Suprapubic skin (tissue), 4 donors: ENCODE data around the gene SP100.

ENCODE experiments used
- POLR2A ChIP-seq, 2 donors: fragments of 450-650 bp; IDR thresholded peaks; one replicate each; pipeline ENCODE4 v1.6.1; 2017; ENCODE audit warnings: antibody characterized with exemption in 2 of 2, mild to moderate bottlenecking in 2 of 2, moderate library complexity in 2 of 2
- POLR2AphosphoS5 ChIP-seq, 3 donors: sonication (generic); formaldehyde crosslinking; IDR thresholded peaks; one replicate each; pipeline ENCODE4 v1.6.1; 2017; ENCODE audit warnings: antibody characterized with exemption in 3 of 3
- TF ChIP-seq, protein P1 (sequence below), 2 donors: fragments of 200-600 bp in 1 of 2; fragments of 450-650 bp in 1 of 2; sonication (generic) in 1 of 2; IDR thresholded peaks; one replicate each; pipeline ENCODE4 v1.5.1; 2016 to 2019; ENCODE audit warnings: antibody characterized with exemption in 2 of 2, mild to moderate bottlenecking in 1 of 2, moderate library complexity in 1 of 2

DNA sequence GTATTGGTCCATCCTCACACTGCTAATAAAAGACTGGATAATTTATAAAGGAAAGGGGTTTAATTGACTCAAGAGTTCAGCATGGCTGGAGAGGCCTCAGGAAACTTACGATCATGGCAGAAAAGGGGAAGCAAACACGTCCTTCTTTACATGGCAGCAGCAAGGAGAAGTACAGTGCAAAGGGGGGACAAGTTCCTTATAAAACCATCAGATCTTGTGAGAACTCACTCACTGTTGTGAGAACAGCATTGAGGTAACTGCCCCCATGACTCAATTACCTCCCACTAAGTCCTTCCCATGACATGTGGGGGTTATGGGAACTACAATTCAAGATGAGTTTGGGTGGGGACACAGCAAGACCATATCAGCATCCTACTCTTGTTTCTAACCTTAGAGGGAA is 37.0 kb downstream of the SP100 start:
- TF ChIP-seq, protein P1, sequence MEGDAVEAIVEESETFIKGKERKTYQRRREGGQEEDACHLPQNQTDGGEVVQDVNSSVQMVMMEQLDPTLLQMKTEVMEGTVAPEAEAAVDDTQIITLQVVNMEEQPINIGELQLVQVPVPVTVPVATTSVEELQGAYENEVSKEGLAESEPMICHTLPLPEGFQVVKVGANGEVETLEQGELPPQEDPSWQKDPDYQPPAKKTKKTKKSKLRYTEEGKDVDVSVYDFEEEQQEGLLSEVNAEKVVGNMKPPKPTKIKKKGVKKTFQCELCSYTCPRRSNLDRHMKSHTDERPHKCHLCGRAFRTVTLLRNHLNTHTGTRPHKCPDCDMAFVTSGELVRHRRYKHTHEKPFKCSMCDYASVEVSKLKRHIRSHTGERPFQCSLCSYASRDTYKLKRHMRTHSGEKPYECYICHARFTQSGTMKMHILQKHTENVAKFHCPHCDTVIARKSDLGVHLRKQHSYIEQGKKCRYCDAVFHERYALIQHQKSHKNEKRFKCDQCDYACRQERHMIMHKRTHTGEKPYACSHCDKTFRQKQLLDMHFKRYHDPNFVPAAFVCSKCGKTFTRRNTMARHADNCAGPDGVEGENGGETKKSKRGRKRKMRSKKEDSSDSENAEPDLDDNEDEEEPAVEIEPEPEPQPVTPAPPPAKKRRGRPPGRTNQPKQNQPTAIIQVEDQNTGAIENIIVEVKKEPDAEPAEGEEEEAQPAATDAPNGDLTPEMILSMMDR (IDR thresholded peaks at IDR 0.05), result no peak
- TF ChIP-seq POLR2A (IDR thresholded peaks at IDR 0.05) (no peak), POLR2AphosphoS5 (IDR thresholded peaks at IDR 0.05) (no peak)
